ENCODE results near the gene FOXI3. TPM values are rescaled to one million over a fixed set of nuclear protein-coding genes. Genes with fewer than 3 reads are reported as not detected.
"Not testable (repeated sequence)": the region's sequence is repeated elsewhere in the genome, so short reads cannot be mapped to it uniquely, and the experiment has no call there.

The FOXI3 gene
- total RNA-seq, 2 experiments from 2014 or later, result not detected

- intact Hi-C loops (cut with micrococcal nuclease; ENCODE audit: unreplicated experiment), result no loop called here
- Histone ChIP-seq H3K79me2 (ENCODE audit: insufficient read depth, low read depth, low read length) (no peaks in the 10 kb centered on the region), H3K9me2 (ENCODE audit: insufficient read depth, low read length) (no peaks in the 10 kb centered on the region), H3K36me3 (ENCODE audit: insufficient read depth, low read length) (no peaks in the 10 kb centered on the region), H4K20me1 (ENCODE audit: insufficient read depth, low read length) (no peaks in the 10 kb centered on the region), H3K9me3 (ENCODE audit: low read length) (no peaks in the 10 kb centered on the region), H2AFZ (ENCODE audit: low read length) (no peak overlapping the region), H3K4me3 (ENCODE audit: low read depth, low read length, poor library complexity, severe bottlenecking) (no peak overlapping the region), H3K27ac (ENCODE audit: low read depth, low read length, poor library complexity, severe bottlenecking) (no peak overlapping the region), H3K4me1 (ENCODE audit: insufficient read depth, low read length, poor library complexity, severe bottlenecking) (no peaks in the 10 kb centered on the region), H3K4me2 (ENCODE audit: low read length) (no peak overlapping the region)
- DNase-seq (ENCODE audit: low spot score), result no peak
- ChIA-PET CTCF (ENCODE audit: unreplicated experiment) (no interaction called here), POLR2A (no interaction called here)
- no TSS peak for BruUV-seq (replicated peaks)
- TF ChIP-seq CTCF (conservative IDR thresholded peaks at IDR 0.05; ENCODE audit: low read length), result no peak
- TF ChIP-seq EZH2phosphoT487 (IDR thresholded peaks at IDR 0.05; ENCODE audit: borderline replicate concordance, low read depth, low read length), result no peak
These were observed 15.5 kb downstream of the FOXI3 start for GRCh38 chr2:88437010-88437409.

- ChIA-PET POLR2A (no interaction called here), CTCF (ENCODE audit: unreplicated experiment) (no interaction called here)
- H3K4me3 ChIP-seq (ENCODE audit: low read depth, low read length, poor library complexity, severe bottlenecking), result no peak overlapping the region
- H3K4me1 ChIP-seq (ENCODE audit: insufficient read depth, low read length, poor library complexity, severe bottlenecking), result no peaks in the 10 kb centered on the region
- H3K79me2 ChIP-seq (ENCODE audit: insufficient read depth, low read depth, low read length), result no peaks in the 10 kb centered on the region
- H2AFZ ChIP-seq (ENCODE audit: low read length), result no peak overlapping the region
- intact Hi-C loops (cut with micrococcal nuclease; ENCODE audit: unreplicated experiment), result no loop called here
- H3K36me3 ChIP-seq (ENCODE audit: insufficient read depth, low read length), result no peaks in the 10 kb centered on the region
- H3K9me2 ChIP-seq (ENCODE audit: insufficient read depth, low read length), result no peaks in the 10 kb centered on the region
- no peak for TF ChIP-seq EZH2phosphoT487 (IDR thresholded peaks at IDR 0.05; ENCODE audit: borderline replicate concordance, low read depth, low read length)
- no peak for TF ChIP-seq CTCF (conservative IDR thresholded peaks at IDR 0.05; ENCODE audit: low read length)
- H3K9me3 ChIP-seq (ENCODE audit: low read length), result no peaks in the 10 kb centered on the region
- DNase-seq (ENCODE audit: low spot score), result no peak
- no TSS peak for BruUV-seq (replicated peaks)
- H3K4me2 ChIP-seq (ENCODE audit: low read length), result no peak overlapping the region
- no peaks in the 10 kb centered on the region for H4K20me1 ChIP-seq (ENCODE audit: insufficient read depth, low read length)
- no peak overlapping the region for H3K27ac ChIP-seq (ENCODE audit: low read depth, low read length, poor library complexity, severe bottlenecking)
These were observed 22.6 kb downstream of the FOXI3 start for GRCh38 chr2:88429929-88430328.

- Histone ChIP-seq H2AFZ (ENCODE audit: low read length) (no peak overlapping the region), H3K4me3 (ENCODE audit: low read depth, low read length, poor library complexity, severe bottlenecking) (no peak overlapping the region), H3K9me3 (ENCODE audit: low read length) (no peaks in the 10 kb centered on the region), H3K4me2 (ENCODE audit: low read length) (no peak overlapping the region), H3K79me2 (ENCODE audit: insufficient read depth, low read depth, low read length) (no peaks in the 10 kb centered on the region), H3K36me3 (ENCODE audit: insufficient read depth, low read length) (no peaks in the 10 kb centered on the region), H3K9me2 (ENCODE audit: insufficient read depth, low read length) (no peaks in the 10 kb centered on the region), H3K4me1 (ENCODE audit: insufficient read depth, low read length, poor library complexity, severe bottlenecking) (no peaks in the 10 kb centered on the region), H3K27ac (ENCODE audit: low read depth, low read length, poor library complexity, severe bottlenecking) (no peak overlapping the region), H4K20me1 (ENCODE audit: insufficient read depth, low read length) (no peaks in the 10 kb centered on the region)
- DNase-seq (ENCODE audit: low spot score), result no peak
- POLR2A ChIA-PET, result no interaction called here
- no TSS peak for BruUV-seq (replicated peaks)
- TF ChIP-seq EZH2phosphoT487 (IDR thresholded peaks at IDR 0.05; ENCODE audit: borderline replicate concordance, low read depth, low read length) (no peak), CTCF (conservative IDR thresholded peaks at IDR 0.05; ENCODE audit: low read length) (no peak)
- intact Hi-C loops (cut with micrococcal nuclease; ENCODE audit: unreplicated experiment), result no loop called here
- CTCF ChIA-PET (ENCODE audit: unreplicated experiment), result no interaction called here
These were observed 28.8 kb downstream of the FOXI3 start for GRCh38 chr2:88423733-88424132.

GRCh38 chr2:88419051-88419450, 33.4 kb downstream of the FOXI3 start:
- CTCF ChIA-PET (ENCODE audit: unreplicated experiment); H3K4me3 ChIP-seq (ENCODE audit: low read depth, low read length, poor library complexity, severe bottlenecking); H3K4me2 ChIP-seq (ENCODE audit: low read length); H4K20me1 ChIP-seq (ENCODE audit: insufficient read depth, low read length); H3K4me1 ChIP-seq (ENCODE audit: insufficient read depth, low read length, poor library complexity, severe bottlenecking); POLR2A ChIA-PET; H2AFZ ChIP-seq (ENCODE audit: low read length); H3K36me3 ChIP-seq (ENCODE audit: insufficient read depth, low read length); DNase-seq (ENCODE audit: low spot score); H3K9me3 ChIP-seq (ENCODE audit: low read length); BruUV-seq (replicated peaks); H3K27ac ChIP-seq (ENCODE audit: low read depth, low read length, poor library complexity, severe bottlenecking); H3K79me2 ChIP-seq (ENCODE audit: insufficient read depth, low read depth, low read length); intact Hi-C loops (cut with micrococcal nuclease; ENCODE audit: unreplicated experiment); H3K9me2 ChIP-seq (ENCODE audit: insufficient read depth, low read length): not testable (repeated sequence)
